Measurements from ENCODE around the gene BEST2. TPM values are rescaled to one million over a fixed set of nuclear protein-coding genes. Genes with fewer than 3 reads are reported as not detected.
"Not testable (repeated sequence)": the region's sequence is repeated elsewhere in the genome, so short reads cannot be mapped to it uniquely, and the experiment has no call there.

BEST2 gene
- under 1 TPM in 2 of 4 donors, not detected in 2; 0.13 to 0.14 TPM for polyA plus RNA-seq (ENCODE audit: insufficient read length in 4 of 4)

- DNase-seq (ENCODE audit: low read depth in 4 of 4, low spot score in 2 of 4): no peak
These were observed at the start of gene BEST2 for GRCh38 chr19:12751635-12752034. TSS of gene BEST2 (plus strand) at chr19:12751791. CDS start at chr19:12752593, 802 bp downstream.

GRCh38 chr19:12703046-12703445 lies 48.5 kb upstream of the BEST2 start:
- peak in 1 of 4 donors; percentile 20 for DNase-seq (ENCODE audit: low read depth in 4 of 4, low spot score in 2 of 4)

DNA sequence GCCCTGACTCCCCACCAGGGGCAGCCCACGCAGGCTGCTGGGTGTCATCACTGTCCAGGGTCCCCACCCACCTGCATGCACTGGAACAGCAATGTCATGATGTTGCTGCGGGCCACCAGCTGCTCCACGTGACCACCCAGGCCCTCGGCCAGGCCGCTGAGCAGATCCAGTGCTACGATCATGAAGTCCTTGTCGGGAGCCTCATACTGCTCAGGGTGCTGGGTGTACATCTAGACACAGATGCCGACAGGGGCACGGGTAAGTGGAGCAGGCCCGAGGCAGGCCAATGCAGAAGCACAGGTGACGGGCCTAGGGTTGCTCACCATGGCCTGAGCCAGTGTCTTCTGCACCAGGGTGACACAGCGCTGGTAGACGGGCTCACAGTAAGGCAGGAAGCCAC lies 46.4 kb upstream of the BEST2 start:
- DNase-seq (ENCODE audit: low read depth in 4 of 4, low spot score in 2 of 4): no peak

DNA sequence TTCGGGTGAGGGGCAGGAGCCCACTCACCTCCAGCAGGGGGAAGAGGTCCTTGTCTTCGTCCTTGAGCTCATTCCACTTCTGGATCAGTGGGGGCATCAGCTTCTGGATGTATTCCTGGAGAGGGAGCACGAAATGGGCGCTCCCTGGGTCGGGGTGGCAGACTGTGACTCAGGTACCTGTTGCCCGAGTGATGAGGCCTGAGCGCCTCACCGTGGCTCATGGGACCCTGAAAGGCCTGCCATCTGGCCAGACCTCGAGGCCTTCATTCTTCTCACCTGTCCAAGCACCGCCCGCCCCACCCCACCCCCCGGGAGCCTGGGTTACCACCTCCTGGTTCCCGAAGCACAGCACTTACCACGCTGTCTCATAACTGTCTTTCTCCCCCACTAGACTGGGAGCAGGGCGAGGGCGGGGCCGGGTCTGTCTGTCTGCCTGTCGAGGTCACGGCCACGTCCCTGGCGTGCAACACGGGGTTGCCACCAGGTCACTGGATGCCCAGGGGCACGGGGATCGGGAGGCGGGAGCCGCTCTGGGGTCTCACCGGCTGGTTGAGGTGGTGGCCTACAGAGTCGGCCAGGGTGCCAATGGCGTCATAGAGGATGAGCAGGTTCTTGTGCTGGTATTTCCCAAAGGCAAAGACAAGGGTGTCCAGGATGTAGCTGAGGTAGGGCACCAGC lies 45.8 kb upstream of the BEST2 start:
- DNase-seq (ENCODE audit: low read depth in 4 of 4, low spot score in 2 of 4): no peak

DNA sequence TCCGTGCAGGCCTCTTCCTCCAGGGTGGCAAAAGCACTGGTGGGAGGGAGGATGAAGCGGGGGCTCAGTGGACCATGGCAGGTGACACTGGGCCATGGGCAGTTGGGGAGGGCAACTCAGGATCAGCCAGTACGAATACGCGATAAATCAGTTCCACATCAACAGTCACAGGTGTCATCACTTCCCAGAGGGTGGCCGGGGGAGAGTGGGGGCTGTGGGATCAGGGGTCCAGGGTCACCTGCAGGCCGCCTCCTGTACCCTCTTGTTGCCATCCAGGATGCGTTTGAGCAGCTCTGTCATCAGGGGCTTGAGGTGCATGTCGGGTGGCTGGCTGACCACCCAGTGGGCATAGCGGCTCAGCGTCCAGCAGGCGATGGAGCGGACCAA lies 45.3 kb upstream of the BEST2 start:
- no peak for DNase-seq (ENCODE audit: low read depth in 4 of 4, low spot score in 2 of 4)

DNA sequence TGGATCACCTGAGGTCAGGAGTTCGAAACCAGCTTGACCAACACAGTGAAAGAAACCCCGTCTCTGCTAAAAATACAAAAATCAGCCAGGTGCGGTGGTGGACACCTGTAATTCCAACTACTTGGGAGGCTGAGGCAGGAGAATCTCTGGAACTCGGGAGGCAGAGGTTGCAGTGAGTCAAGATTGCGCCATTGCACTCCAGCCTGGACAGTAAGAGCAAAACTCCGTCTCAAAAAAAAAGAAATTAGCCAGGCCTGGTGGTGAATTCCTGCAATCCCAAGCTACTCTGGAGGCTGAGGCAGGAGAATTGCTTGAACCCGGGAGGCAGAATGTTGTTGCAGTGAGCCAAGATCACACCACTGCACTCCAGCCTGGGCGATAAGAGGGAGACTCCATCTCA lies 43.0 kb upstream of the BEST2 start:
- no peak for DNase-seq (ENCODE audit: low read depth in 4 of 4, low spot score in 2 of 4)

DNA sequence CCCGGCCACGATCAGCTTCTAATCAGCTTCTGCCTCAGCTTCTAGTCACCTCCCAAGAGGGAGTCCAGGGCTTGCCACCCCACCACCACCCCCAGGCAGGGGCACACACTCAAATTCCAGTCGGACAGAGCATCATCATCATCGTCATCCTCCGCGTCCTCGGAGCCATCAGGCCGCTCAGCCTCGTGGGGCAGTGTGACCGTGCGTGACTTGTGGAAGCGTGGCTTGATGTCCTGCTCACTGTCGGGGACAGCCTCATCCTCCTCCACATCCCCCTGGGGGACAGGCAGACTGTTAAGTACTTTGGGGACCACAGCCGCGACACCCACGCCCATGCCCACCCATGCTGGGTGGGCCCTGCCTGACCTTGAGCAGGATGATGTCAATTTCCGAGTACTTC lies 40.4 kb upstream of the BEST2 start:
- DNase-seq (ENCODE audit: low read depth in 4 of 4, low spot score in 2 of 4): no peak

GRCh38 chr19:12712077-12712476 lies 39.5 kb upstream of the BEST2 start:
- not testable (repeated sequence) for DNase-seq (ENCODE audit: low read depth in 4 of 4, low spot score in 2 of 4)

DNA sequence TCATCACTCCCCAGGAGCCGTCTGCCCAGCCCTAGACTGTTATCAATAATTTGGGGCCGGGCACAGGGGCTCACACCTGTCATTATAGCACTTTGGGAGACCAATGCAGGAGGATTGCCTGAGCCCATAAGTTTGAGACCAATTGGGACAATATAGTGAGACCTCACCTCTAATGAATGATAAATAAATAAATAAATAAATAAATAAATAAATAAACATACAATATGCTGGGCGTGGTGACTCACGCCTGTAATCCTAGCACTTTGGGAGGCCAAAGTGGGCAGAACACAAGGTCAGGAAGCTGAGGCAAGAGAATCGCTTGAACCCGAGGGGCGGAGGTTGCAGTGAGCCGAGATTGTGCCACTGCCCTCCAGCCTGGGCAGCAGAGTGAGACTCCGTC lies 38.3 kb upstream of the BEST2 start:
- not testable (repeated sequence) for DNase-seq (ENCODE audit: low read depth in 4 of 4, low spot score in 2 of 4)

GRCh38 chr19:12715102-12715501 lies 36.5 kb upstream of the BEST2 start:
- DNase-seq (ENCODE audit: low read depth in 4 of 4, low spot score in 2 of 4): no peak

- DNase-seq (ENCODE audit: low read depth in 4 of 4, low spot score in 2 of 4): no peak
These were observed 35.7 kb upstream of the BEST2 start for GRCh38 chr19:12715929-12716328.

GRCh38 chr19:12720296-12720695 lies 31.3 kb upstream of the BEST2 start:
- no peak for DNase-seq (ENCODE audit: low read depth in 4 of 4, low spot score in 2 of 4)

DNA sequence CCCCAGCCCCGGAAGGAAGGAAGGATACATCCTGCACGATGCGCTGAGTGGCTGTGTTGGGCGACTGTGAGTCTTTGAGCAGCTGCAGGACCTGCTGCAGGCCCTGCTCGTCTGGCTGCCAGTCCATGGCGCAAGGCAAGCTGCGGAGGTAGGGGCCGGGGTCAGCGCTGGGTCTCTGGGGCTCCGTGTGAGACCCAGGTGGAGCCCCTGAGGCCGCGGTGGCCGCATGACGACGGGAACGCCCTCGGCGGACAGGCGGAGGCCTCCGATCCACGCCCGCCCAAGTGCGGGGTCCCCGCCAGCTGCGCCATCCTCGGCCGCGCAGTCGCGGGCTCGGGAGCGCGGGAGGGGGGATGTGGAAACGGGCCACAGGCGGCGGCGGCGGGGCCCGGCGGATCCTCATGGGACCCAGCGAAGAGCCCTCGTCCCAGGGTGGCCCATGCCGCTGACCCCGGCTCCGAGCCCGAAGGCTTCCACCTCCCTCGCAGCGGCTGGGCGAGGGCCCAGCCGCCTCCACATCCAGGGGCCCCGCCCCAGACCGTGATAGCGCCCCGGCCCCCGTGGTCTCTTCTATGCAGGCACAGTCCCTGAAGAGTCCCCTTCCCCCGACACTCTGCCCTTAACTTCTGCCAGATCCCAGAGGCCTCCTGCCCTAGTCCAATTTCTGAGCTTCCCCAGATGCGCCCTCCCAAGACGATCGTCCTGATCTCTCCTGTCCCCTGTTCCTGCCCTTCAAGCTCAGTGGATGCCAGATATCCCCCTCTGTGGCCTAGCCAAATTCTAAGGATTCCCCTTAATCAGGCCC lies 30.5 kb upstream of the BEST2 start:
- DNase-seq (ENCODE audit: low read depth in 4 of 4, low spot score in 2 of 4): no peak

DNA sequence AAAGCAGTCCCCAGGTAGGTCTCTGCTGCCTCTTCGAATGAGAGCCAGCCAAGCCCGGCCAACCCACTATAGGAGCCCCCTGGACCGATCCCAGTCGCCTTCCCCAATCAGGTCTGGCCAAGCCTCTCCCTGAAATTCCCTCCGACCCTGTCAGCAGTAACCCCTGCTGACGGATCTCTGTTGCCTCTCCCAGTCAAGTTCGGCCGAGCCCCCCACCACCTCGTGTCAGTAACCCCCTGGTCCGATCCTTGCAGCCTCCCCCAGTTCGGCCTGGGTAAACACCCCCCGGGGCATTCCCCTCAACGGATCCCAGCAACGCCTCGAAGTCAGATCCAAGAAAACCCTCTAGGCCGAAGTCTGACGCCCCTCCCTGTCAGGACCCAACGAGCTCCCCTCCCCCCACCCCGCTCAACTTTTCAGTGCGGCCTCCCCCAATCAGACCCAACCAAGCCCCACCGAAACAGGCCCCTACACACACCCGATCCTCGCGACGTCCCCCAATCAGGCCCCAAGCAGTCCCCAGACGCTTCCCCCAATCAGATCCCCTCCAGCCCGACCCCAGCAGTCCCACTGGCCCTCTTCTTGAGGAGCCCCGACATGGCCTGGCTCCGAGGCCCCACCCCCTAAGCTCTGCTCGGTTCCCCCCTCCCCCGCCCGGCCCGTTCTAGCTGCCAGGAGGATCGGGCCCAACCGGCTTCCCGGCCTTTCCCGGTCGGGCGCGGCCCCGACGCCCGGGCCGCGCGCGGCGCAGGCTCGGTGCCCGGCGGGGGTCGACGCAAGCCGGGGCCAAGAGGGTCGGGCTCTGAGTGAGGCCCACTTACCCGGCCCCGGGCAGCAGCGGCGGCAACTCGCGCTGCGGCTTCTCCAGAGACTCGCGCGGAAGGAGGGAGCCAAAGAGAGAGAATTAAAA lies 29.7 kb upstream of the BEST2 start:
- peak in 1 of 4 donors; percentile 65 for DNase-seq (ENCODE audit: low read depth in 4 of 4, low spot score in 2 of 4)

DNA sequence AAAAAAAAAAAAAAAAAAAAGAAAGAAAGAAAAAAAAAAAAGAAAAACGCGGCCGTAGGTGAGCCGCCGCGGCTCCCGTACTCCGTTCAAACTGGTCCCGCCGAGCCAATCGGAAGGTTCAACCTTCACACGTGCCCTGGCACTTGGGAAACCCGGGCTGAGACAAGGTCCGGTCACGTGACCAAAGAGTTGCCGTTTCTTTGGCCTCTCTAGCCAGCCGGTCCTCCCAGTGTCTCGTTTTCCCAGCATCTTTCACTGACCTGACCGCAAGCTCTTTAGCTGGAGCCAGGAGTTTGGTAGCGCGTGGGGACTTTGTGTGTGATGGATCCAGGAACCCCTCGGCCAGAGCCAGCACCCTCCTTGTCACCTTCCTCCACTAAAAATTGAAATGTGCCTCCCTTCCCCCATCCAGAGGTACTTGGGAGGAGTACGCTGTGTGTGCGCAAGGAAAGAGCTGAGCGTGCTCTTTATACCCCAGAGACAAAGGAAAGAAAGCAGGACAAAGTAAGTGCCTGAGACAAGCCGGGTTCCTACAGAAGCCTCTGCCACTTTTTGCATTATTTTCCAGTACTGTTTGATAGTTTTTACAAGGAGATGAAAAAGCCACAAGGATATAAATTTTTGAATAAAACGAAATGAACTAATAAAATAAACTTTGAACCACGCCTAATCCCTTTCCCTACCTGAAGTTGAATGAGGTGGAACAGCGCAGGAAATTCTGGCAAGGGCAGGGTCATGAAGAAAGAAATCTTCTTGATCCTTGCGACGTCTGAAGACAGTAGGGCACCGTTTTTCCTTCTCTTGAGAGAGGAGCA lies 28.8 kb upstream of the BEST2 start:
- DNase-seq (ENCODE audit: low read depth in 4 of 4, low spot score in 2 of 4): peak; percentile 93 to 98 (median 96)

DNA sequence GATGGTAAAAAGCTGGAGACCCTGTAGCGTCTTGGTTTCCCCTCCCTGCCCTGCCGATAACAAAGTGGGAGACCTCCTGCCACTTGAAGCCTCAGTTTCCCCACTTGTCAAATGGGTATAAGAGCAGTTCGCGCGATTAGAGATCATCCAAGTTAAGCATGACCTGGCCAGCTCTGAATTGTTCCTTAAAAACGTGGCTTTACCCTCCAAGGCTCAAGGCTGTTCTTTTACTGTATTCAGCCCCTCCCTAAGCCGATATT lies 28.3 kb upstream of the BEST2 start:
- no peak for DNase-seq (ENCODE audit: low read depth in 4 of 4, low spot score in 2 of 4)

- no peak for DNase-seq (ENCODE audit: low read depth in 4 of 4, low spot score in 2 of 4)
These were observed 27.8 kb upstream of the BEST2 start, which contains the start of gene TNPO2 for GRCh38 chr19:12723641-12724426. TSS of gene TNPO2 (minus strand) at chr19:12723932. CDS start at chr19:12720977, 2,955 bp downstream.

- DNase-seq (ENCODE audit: low read depth in 4 of 4, low spot score in 2 of 4): not testable (repeated sequence)
These were observed 26.0 kb upstream of the BEST2 start for GRCh38 chr19:12725612-12726011.

DNA sequence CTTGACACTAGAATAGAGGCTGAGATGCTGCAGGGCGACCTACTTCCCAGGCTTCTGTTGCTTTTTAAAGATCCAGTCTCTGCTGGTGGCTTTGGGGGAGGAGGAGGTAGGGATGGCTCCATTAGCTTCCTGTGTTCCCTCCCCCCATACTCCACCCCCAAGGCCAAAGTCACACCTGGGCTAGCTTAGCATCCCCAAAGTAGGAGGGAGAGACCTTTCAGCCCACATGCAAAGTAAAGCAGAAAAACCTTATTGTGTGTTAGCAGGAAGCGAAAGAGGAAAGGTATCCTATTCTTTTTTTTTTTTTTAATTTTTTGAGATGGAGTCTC lies 24.6 kb upstream of the BEST2 start:
- DNase-seq (ENCODE audit: low read depth in 4 of 4, low spot score in 2 of 4): no peak
